Jurkat, Clone E6-1 (cell line): Measurements from ENCODE around the gene DOCK9.
A peak's percentile ranks its signal among the peaks of the same experiment; 100 is the strongest.

Source experiments
- DNase-seq: peaks from one replicate; pipeline ENCODE4 v3.0.0-alpha.2; 2011; ENCODE audit warnings: low read depth, low spot score
- H3K4me3 ChIP-seq: 2 replicates; pipeline ENCODE4 v1.5.1; 2011; ENCODE audit warnings: mild to moderate bottlenecking, low read length, control low read depth, moderate library complexity

DOCK9 gene

GRCh38 chr13:98959291-98959690, 18.6 kb downstream of the DOCK9 start:
- DNase-seq = no peak
- H3K4me3 ChIP-seq = no peak overlapping the region

DNA sequence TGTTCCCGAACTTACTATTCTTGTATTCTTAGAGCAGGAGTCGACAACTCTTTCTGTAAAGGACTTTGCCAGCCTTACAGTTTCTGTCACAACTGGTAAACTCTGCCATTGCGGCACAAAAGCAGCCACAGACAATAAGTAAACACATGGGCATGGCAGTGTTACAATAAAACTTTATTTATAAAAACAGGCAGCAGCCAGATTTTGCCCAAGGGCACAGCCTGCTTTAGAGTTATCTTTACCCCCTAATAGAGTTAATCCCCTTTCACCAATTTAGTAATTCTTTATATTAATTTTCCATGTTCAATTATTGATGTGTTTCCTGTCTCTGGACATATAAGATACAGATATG, 19.4 kb downstream of the DOCK9 start:
- H3K4me3 ChIP-seq = no peak overlapping the region
- no peak for DNase-seq

GRCh38 chr13:98957731-98958442, 20.0 kb downstream of the DOCK9 start:
- no peak for DNase-seq
- H3K4me3 ChIP-seq = no peak overlapping the region

DNA sequence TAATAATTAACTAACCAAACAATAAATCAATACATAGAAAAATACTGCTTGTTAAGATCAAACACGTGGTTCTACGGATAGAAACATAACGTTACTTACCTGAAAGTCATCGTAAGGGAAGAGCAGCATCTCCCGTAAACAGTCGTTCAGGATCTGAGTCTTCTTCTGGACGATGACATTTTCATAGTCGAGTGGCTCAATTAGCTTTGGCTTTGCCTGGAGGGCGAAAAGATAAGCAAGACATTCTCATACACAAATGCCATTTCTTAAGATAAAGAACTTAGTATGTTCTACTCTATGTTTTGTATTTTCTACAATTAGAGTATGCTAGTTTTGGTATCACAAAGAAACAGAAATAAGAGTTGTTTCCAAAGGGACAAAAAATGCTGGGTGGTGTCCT, 22.5 kb downstream of the DOCK9 start:
- DNase-seq = no peak
- no peak overlapping the region for H3K4me3 ChIP-seq

DNA sequence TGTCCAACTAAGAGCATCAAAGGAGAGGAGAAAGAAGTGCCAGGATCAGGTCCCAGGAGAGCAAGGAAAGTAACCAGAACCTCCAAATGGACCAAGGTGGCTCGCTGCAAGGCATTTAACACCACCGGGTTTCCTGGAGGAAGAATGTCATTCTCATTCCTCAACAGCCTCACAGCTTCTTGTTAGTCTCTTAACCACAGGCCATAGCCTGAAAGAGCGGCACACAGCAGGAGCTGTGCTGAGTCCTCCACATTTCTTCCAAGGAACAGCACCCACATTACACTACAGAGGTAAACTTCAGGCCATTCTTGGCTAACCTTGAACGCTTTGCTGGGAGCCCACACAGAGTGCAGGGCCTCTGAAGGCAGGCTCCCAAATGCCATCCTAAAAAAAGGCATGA, 23.6 kb downstream of the DOCK9 start:
- DNase-seq = no peak

DNA sequence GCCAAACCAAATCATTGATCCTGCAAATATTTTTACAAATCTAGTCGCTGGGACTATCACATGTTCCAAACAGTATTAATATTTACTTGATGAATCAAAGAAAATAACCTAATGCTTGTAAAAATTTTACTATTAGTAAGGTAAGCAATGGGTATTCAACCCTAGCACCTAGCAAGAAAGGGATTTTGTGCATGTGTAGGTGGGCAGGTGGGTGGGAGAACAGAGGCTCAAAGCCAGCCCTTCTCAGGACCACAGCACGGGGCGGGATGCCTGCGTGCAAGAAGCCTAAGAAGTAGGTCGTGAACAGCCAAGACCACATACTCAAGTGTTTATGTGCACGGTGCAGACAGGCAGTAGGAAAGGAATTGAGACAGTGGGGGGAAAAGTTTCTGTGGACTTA, 26.6 kb downstream of the DOCK9 start:
- no peak overlapping the region for H3K4me3 ChIP-seq
- DNase-seq = no peak

More for the DNA sequence above, 23.6 kb downstream of the DOCK9 start:
- no peak overlapping the region for H3K4me3 ChIP-seq

DNA sequence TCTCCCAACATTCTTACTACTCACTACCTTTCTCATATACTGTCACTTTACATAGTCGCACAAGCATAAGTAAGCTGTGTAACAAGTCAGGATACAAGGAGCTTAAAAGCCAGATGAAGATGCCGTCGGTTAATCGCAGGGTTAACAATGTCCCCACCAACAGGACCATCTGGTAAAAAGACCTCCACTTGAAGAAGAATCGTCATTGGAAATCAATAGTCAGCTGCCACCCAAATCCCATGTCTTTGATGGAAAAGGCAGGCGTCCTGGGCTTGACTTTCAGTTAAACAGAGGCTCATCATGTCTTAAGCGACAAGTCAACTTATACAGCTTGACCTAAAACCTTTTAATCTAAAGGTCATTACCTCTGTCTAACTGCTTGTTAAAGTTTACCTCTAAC, 27.2 kb downstream of the DOCK9 start:
- DNase-seq = no peak

GRCh38 chr13:98947925-98948324, 29.9 kb downstream of the DOCK9 start:
- H3K4me3 ChIP-seq = no peak overlapping the region
- no peak for DNase-seq

More for the DNA sequence above, 27.2 kb downstream of the DOCK9 start:
- no peak overlapping the region for H3K4me3 ChIP-seq

- no peak for DNase-seq
Observed at GRCh38 chr13:98945863-98946605, 31.8 kb downstream of the DOCK9 start.

DNA sequence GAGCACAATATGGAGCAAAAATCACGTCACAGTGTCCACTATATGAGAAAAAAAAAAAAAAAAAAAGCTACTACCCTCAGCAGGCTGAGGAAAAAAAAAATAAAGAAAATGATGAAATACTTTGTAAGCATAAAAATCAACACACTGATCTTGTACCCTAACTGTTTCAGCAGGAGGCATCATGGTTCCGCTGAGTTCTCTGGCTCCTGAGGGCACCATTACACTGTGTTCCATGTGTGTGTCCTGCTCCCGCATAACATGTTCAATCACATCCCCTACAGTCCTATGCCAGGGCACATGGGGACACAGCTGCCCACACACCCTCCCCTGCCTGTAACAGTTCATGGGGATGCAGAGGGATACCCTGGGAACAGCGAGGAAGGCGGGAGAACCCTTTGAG, 33.5 kb downstream of the DOCK9 start:
- DNase-seq = no peak
- H3K4me3 ChIP-seq = no peak overlapping the region

More at GRCh38 chr13:98945863-98946605, 31.8 kb downstream of the DOCK9 start:
- H3K4me3 ChIP-seq = no peak overlapping the region

DNA sequence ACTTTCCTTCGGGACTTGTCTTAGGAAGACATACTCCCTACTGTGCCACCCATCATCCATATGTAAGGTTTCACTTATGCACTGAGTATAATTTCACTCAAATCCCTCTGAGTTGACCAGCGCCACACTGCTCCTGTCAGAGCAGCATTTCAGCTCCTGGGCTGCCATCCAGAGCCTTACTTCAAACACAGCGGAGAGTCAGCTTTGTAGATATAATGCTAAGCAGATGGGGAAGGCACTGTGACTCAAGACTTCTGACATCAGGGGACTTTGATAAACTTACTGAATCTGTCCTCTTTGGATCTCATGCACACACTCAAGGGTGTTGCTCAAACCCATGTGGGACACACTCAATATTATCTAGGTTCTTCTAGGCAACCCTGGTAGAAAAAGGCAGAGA, 34.9 kb downstream of the DOCK9 start:
- no peak overlapping the region for H3K4me3 ChIP-seq
- DNase-seq = no peak

- no peak overlapping the region for H3K4me3 ChIP-seq
- DNase-seq = no peak
Observed at GRCh38 chr13:98942485-98942884, 35.4 kb downstream of the DOCK9 start.

GRCh38 chr13:98941536-98941935, 36.3 kb downstream of the DOCK9 start:
- H3K4me3 ChIP-seq = no peak overlapping the region
- no peak for DNase-seq

GRCh38 chr13:98941126-98941525, 36.7 kb downstream of the DOCK9 start:
- no peak overlapping the region for H3K4me3 ChIP-seq
- DNase-seq = no peak

GRCh38 chr13:98940325-98941001, 37.4 kb downstream of the DOCK9 start:
- no peak overlapping the region for H3K4me3 ChIP-seq

DNA sequence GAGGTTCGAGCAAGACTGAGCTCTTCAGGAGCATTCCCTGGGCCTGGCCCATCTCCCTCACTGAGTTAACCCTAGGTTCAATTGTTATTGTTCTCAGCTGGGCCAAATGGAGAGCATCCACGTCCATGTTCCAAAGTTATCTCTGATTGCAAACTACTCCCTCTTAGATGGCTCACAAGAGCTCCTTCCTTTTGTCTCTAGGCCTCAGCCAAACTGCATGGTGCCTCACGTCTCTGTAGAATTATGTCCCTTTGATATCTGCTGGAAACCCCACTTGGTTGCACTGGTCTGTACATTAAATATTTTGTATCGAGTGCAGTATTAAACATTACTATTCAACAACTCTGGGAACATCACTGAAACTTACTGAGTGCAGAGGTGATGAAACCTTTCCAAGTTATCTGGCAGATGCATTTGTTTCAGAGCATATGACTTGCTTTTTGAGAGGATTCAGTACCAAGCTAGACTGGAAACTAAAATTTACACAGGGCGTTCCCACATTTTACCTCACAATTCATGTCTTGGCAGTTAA, 38.1 kb downstream of the DOCK9 start:
- no peak for DNase-seq
- H3K4me3 ChIP-seq = no peak overlapping the region

More at GRCh38 chr13:98940325-98941001, 37.4 kb downstream of the DOCK9 start:
- DNase-seq = peak; percentile 16

DNA sequence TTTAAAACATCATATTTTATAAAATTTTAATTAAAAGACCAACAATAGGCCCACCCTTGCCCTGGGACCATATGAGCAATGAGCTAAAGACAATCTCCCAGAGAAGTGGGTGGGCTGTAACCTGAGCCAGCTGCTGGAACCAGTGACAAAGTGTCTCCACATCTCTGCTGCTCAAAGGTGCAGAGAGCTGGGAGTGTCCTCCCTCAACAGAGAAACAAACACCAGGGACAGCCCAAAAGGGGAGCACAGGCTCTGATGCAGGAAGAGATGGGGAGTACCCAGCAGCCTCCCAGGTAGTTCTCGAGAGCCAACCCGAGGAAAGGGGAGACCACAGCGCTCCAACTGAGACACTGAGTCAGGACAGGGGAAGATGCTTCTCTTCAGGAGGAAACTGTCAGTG, 39.1 kb downstream of the DOCK9 start:
- no peak for DNase-seq
- H3K4me3 ChIP-seq = no peak overlapping the region

DNA sequence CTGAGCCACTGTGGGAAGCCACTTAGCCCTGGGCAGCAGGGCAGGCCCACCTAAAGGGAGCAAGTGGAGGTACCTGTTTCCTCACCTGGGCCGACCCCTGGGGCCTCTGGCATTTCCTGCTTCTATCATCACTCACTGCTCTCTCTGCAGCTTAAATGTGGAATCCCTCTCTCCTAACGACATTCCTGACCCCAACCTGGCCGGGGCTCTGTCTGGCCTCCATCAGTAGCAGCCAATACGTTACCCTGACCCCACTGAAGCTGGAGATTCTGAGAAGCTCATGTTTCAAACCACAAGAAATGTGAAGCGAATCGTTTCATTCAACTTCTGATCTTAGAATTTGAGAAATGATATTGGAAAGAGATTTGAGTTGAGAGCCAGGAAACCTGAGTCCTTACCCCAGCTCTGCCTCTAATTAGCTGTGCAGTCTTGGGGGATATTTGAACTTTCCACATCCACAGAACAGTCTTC, 39.9 kb downstream of the DOCK9 start:
- DNase-seq = no peak
- no peak overlapping the region for H3K4me3 ChIP-seq

DNA sequence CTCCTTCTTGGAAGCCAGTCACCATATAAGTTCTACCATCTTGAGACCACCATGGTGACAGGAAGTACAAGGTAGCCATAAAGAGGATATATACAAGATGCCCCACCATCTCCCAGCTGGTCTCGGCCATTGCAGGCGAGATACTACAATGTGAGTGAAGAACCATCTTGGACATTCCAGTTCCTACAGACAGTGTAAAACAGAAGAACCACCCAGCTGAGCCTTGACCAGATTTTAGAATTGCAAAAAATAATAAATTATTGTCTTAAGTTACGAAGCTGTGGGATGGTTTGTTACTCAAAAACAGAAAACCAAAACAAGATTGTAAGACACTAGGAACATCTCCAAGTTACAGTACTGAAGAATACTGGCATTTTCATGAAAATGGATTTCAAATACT, 43.6 kb downstream of the DOCK9 start:
- H3K4me3 ChIP-seq = no peak overlapping the region

DNA sequence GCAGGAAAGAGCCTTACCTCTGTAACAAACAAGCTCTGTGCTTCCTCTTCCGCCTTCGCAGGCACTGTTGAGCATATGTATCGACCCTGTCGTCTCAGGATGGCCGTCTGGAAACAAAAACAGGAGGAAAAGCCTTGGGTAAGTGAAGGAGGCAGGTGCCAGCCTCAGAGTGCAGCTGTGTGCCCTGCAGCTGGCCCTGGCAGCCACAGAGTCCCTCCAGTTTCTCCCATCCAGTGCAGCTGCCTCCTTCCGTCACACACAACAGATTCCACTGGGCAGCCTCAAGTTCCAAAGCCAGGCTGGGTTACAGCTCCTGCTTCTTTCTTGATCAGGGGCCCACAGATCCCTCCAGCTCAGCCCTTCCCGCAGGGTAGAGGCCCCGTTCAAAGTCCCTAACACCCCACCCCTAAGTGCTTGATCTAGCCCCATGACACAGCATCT, 47.7 kb downstream of the DOCK9 start:
- DNase-seq = no peak
- no peak overlapping the region for H3K4me3 ChIP-seq

More for the DNA sequence above, 43.6 kb downstream of the DOCK9 start:
- DNase-seq = no peak
